ENCODE data around the gene AACS.

- TF ChIP-seq, protein P1, sequence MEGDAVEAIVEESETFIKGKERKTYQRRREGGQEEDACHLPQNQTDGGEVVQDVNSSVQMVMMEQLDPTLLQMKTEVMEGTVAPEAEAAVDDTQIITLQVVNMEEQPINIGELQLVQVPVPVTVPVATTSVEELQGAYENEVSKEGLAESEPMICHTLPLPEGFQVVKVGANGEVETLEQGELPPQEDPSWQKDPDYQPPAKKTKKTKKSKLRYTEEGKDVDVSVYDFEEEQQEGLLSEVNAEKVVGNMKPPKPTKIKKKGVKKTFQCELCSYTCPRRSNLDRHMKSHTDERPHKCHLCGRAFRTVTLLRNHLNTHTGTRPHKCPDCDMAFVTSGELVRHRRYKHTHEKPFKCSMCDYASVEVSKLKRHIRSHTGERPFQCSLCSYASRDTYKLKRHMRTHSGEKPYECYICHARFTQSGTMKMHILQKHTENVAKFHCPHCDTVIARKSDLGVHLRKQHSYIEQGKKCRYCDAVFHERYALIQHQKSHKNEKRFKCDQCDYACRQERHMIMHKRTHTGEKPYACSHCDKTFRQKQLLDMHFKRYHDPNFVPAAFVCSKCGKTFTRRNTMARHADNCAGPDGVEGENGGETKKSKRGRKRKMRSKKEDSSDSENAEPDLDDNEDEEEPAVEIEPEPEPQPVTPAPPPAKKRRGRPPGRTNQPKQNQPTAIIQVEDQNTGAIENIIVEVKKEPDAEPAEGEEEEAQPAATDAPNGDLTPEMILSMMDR (conservative IDR thresholded peaks at IDR 0.05; ENCODE audit: low read depth, low read length): no peak
- no peak for TF ChIP-seq EZH2 (IDR thresholded peaks at IDR 0.05; ENCODE audit: borderline replicate concordance, low read depth, low read length, poor library complexity, severe bottlenecking)
Measured at GRCh38 chr12:125049093-125049458, 16.2 kb upstream of the AACS start.
